GM21367 (cell line): ENCODE measurements around the gene DERL3.
"Not testable (repeated sequence)": the region's sequence is repeated elsewhere in the genome, so short reads cannot be mapped to it uniquely, and the experiment has no call there.

Source experiments
- ATAC-seq: cut with Tn5 transposase; IDR thresholded peaks from one replicate; pipeline ENCODE4 v1.9.1; 2021; ENCODE audit not compliant: unreplicated experiment

DERL3 gene

GRCh38 chr22:23838681-23839468 is at the start of gene DERL3:
TSS of gene DERL3 (minus strand) at chr22:23839006. CDS start at chr22:23838987, 19 bp downstream.
- peak; percentile 64 for ATAC-seq

DNA sequence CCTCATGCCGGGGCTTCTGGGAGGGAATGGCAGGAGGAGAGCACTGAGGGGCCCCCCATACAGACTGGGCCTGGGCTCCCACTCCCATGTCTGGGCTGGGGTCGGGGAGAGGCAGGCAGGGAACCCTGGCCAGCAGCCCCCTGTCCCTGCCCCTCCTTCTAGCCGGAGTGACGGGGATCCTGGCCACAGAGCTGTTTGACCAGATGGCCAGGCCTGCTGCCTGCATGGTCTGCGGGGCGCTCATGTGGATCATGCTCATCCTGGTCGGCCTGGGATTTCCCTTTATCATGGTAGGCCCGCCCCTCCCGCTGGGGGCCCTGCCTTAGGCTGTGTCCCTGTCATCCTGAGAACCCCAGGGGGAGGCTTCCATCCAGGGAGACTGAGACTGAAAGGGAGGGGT is 45.3 kb upstream of the DERL3 start:
- ATAC-seq = no peak

GRCh38 chr22:23883658-23884057 is 44.9 kb upstream of the DERL3 start:
- ATAC-seq = no peak

- ATAC-seq = no peak
These were observed 43.6 kb upstream of the DERL3 start for GRCh38 chr22:23882370-23882769.

GRCh38 chr22:23878219-23878618 is 39.4 kb upstream of the DERL3 start:
- ATAC-seq = no peak

- ATAC-seq = no peak
These were observed 38.8 kb upstream of the DERL3 start for GRCh38 chr22:23877566-23877965.

- ATAC-seq = no peak
These were observed 37.0 kb upstream of the DERL3 start for GRCh38 chr22:23875801-23876200.

DNA sequence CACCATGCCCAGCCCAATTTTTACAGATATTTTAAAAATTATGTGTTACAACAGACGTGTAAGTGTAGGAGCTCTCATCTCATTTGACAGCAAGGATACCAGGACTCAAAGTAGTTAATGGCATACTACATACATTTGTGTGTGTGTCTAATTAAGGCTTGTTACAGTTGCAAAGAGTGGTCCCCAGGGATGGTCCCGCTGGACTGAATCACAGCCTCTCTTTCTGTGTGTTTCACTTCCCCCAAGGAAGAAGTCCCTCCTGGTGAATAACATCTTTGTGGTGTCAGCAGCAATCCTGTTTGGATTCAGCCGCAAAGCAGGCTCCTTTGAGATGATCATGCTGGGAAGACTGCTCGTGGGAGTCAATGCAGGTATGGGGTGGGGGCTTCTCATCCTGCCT is 36.1 kb upstream of the DERL3 start:
- no peak for ATAC-seq

DNA sequence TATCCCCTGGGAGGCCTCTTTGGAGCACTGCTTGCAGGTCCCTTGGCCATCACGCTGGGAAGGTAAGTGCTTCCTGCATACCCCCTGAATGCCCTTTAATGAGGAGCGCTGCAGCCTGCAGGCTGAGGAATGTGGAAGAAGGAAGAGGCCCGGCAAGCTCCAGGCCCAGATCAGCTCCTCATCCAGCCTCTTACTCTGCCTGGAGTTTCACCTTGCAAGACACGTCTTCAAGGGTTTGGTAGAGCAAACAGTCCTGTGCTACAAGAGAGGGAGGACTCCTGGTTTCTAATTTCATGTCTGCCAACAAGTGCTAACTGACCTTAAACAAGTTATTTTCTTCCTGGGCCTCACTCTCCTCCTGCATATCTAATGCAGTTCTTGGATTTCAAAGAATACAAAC is 29.8 kb upstream of the DERL3 start:
- ATAC-seq = no peak

- not testable (repeated sequence) for ATAC-seq
These were observed 25.8 kb upstream of the DERL3 start for GRCh38 chr22:23864499-23865154.

DNA sequence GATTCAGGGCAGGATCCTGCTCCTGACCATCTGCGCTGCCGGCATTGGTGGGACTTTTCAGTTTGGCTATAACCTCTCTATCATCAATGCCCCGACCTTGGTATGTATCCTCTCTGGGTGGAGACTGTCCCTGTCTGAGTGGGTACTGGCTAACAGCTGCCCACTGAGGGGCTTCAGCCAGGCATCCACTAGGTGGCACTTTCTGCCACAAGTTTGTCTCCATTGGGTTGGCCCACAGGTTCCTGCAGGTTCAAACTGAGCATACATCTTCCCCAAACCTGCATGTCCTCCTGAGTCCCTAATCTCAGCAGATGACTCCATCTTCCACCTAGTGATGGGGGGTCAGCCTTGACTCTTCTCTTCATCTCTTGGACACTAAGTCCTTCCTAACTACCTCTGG is 23.3 kb upstream of the DERL3 start:
- ATAC-seq = no peak

DNA sequence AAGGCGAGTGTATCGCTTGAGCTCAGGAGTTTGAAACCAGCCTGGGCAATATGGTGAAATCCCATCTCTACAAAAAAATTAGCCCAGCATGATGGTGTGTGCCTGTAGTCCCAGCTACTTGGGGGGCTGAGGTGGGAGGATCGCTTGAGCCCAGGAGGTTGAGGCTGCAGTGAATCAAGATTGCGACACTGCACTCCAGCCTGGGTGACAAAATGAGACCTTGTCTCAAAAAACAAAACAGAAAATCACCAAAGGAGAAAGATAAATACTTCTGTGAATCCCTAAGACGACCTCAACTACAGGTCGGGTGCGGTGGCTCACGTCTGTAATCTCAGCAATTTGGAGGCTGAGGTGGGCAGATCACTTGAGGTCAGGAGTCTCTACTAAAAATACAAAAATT is 21.4 kb upstream of the DERL3 start:
- ATAC-seq = not testable (repeated sequence)

DNA sequence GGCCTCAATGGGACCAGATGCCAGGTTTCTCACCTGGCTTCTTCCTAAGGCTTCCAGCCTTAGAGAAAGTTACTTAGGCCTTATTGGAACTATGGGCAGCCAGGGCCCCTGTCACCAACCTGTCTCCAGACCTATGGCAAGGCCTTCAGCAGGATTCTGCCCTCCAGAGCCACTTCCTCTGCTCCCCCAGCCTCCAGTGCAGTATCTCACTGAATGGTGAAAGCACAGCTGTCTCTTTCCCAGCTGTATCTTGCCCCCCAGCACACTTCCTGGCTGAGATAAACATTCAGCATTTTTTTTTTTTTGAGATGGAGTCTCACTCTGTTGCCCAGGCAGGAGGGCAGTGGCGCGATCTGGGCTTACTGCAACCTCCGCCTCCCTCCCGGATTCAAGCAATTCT is 20.4 kb upstream of the DERL3 start:
- no peak for ATAC-seq

DNA sequence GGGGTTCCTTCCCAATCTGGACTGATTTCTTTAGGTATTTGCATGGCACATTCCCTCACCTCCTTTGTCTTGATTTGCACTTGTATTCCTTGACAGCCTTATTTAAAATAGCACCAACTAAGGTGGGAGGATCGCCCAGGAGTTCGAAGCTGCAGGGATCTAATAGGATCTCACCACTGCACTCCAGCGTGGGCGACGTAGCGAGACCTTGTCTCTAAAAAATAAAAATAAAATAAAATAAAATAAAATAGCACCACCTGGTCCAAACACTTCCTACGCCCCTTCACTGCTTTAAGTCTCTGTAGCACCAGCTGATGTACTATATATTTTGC is 19.6 kb upstream of the DERL3 start:
- ATAC-seq = no peak

GRCh38 chr22:23857606-23858483 is 19.0 kb upstream of the DERL3 start, which contains the start of gene SLC2A11:
TSS of gene SLC2A11 (plus strand) at chr22:23857875. CDS start at chr22:23858000, 125 bp downstream.
- peak; percentile 75 for ATAC-seq

- ATAC-seq = peak; percentile 20
These were observed 18.2 kb upstream of the DERL3 start for GRCh38 chr22:23856721-23857605.

DNA sequence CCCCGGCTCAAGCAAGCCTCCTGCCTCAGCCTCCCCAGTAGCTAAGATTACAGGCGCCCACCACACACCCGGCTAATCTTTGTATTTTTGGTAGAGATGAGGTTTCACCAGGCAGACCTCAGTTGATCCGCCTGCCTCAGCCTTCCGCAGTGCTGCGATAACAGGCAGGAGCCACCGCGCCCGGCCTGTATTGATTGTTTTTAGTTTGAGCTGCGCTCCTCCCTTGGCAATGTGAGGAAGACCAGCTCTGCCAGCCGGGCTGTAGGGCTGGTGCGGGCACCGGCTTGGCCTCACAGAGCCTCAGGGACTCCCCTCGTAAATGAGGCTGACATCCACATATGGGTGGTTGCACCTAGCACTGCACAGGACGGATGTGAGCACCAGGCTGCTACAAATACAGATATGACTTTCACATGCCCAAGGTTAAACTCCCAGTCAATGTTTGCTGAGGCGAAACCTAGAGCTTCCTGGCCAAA is 11.4 kb upstream of the DERL3 start:
- ATAC-seq = no peak

DNA sequence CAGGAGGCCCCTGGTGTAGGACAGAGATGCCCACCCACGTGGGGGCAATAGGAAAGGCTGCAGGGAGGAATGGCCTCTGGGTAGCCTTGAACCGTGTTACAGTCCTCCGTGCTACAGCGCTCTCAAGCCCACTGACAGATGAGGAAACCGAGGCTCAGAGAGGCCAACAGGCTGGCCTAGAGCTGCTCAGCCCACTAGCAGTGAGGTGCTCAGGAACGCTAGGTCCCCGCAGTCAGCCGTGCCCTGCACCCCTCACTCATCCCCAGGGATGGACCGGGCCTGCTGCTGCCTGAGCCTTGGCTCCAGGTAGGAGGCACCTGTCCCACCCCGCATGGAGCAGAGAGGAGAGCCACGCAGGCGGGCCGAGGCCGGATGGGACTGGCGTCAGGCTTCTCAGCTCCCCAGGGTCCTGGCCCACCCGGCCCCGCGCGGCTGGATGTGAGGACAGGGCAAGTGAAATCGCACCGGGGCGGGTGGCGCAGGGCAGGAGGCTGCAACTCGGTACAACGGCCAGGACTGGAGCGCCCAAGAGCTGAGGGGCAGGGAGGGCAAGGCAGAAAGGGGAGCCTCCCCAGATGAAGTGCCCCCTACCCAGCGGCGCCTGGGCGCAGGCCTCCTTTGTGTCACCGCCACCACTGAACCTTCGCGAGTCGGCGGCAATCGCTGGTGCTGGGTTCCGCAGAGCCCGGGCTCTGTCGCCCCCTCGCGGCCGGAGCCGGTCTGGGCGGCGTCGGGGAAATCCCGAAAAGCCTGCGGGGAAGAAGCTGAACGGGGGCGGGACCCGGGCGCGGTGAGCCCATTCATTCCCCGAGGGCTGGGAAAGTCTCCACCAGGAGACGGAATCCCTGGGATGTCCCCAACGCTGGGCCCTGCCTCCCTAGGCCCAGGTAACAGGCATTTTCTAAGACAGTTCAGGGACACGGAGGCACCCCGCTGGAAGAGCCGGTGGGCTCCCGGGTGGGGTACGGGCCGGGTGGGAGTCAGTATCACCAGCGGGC is 10.5 kb upstream of the DERL3 start:
- ATAC-seq = no peak
